ENCODE measurements around the gene PPARD. TPM values are rescaled to one million over a fixed set of nuclear protein-coding genes. Genes with fewer than 3 reads are reported as not detected.

Gene PPARD
- total RNA-seq, 4 donors from 2014 or later = 1.5 to 26.6 (median 7.8) TPM

GRCh38 chr6:35295521-35296315 is 46.6 kb upstream of the PPARD start:
- H3K9me3 ChIP-seq = no peaks in the 10 kb centered on the region
- no peaks in the 10 kb centered on the region for H3K36me3 ChIP-seq
- no peak overlapping the region for H3K4me3 ChIP-seq
- TF ChIP-seq CTCF (IDR thresholded peaks at IDR 0.05) (no peak), POLR2A (IDR thresholded peaks at IDR 0.05) (no peak)
- DNase-seq = no peak
- H3K27me3 ChIP-seq = no peaks in the 10 kb centered on the region
- intact Hi-C loops (cut with DNase I; ENCODE audit: low total_unique reads) = no loop called here
- H3K4me1 ChIP-seq = peaks cover 0 to 4% of the 10 kb centered on the region in 2 donors
- H3K27ac ChIP-seq = no peak overlapping the region

GRCh38 chr6:35296931-35297600 is 45.3 kb upstream of the PPARD start:
- Histone ChIP-seq H3K9me3 (no peaks in the 10 kb centered on the region), H3K27ac (peak overlapping the region; percentile 23 to 28), H3K4me3 (peak overlapping the region in 1 of 2 donors; percentile 13), H3K36me3 (no peaks in the 10 kb centered on the region), H3K4me1 (peaks cover 0 to 4% of the 10 kb centered on the region in 2 donors), H3K27me3 (no peaks in the 10 kb centered on the region)
- TF ChIP-seq POLR2A (IDR thresholded peaks at IDR 0.05) (no peak), CTCF (IDR thresholded peaks at IDR 0.05) (no peak)
- intact Hi-C loops (cut with DNase I; ENCODE audit: low total_unique reads) = no loop called here
- DNase-seq = no peak

- Histone ChIP-seq H3K4me1 (peaks cover 0 to 4% of the 10 kb centered on the region in 2 donors), H3K27me3 (no peaks in the 10 kb centered on the region), H3K4me3 (peak within 1 kb of the TSS; percentile 12 to 13), H3K36me3 (no peaks in the 10 kb centered on the region), H3K9me3 (no peaks in the 10 kb centered on the region), H3K27ac (peak within 1 kb of the TSS; percentile 23 to 41)
- peak in 1 of 2 donors; percentile 13 for TF ChIP-seq POLR2A (IDR thresholded peaks at IDR 0.05)
- peak; percentile 57 to 85 (median 68) for TF ChIP-seq CTCF (IDR thresholded peaks at IDR 0.05)
- intact Hi-C loops (cut with DNase I; ENCODE audit: low total_unique reads) = no loop called here
- peak; percentile 68 to 79 for DNase-seq
These were observed 44.5 kb upstream of the PPARD start, which contains the start of gene DEF6 for GRCh38 chr6:35297601-35298481. Gene DEF6 (plus strand): TSS chr6:35297818. CDS start chr6:35297857, 39 bp downstream.

- Histone ChIP-seq H3K27me3 (no peaks in the 10 kb centered on the region), H3K4me3 (no peak overlapping the region), H3K4me1 (peaks cover 0 to 4% of the 10 kb centered on the region in 2 donors), H3K36me3 (no peaks in the 10 kb centered on the region), H3K9me3 (no peaks in the 10 kb centered on the region), H3K27ac (no peak overlapping the region)
- no peak for DNase-seq
- TF ChIP-seq CTCF (IDR thresholded peaks at IDR 0.05) = no peak
- intact Hi-C loops (cut with DNase I; ENCODE audit: low total_unique reads) = no loop called here
These were observed 43.7 kb upstream of the PPARD start for GRCh38 chr6:35298625-35299140.

Measured in uterus (tissue), 4 donors.